Endothelial cell of umbilical vein (primary cell): ENCODE measurements around the gene CYFIP2. TPM values are rescaled to one million over a fixed set of nuclear protein-coding genes. Genes with fewer than 3 reads are reported as not detected.

Experiments used
- BruUV-seq: library from RNA; stranded (reverse); fragments of 400-500 nt; replicated peaks from 2 replicates; lab custom pipeline; 2021; lab: Mats Ljungman, UMichigan
- CTCF ChIA-PET: fragments of 300-600, 350-600 bp; sonication (Branson Sonifier 250); formaldehyde crosslinking; loops from one replicate; lab custom pipeline; 2021; ENCODE audit warnings: antibody characterized with exemption, inconsistent platforms; lab: Charles Lee
- POLR2A ChIA-PET: fragments of 300-600, 350-600 bp; sonication (Branson Sonifier 250); formaldehyde crosslinking; loops from one replicate; lab custom pipeline; 2021; ENCODE audit warnings: antibody characterized with exemption, inconsistent platforms; lab: Charles Lee
- DNase-seq: peaks from one replicate; pipeline ENCODE4 v3.0.0-alpha.2; 2011; ENCODE audit warnings: low read depth, low spot score
- FAIRE-seq: peaks from 2 replicates; lab custom pipeline; 2011; peaks lifted over from hg19 to GRCh38; lab: Jason Lieb, UNC
- H2AFZ ChIP-seq: 2 replicates; pipeline ENCODE4 v1.6.0; 2012; ENCODE audit warnings: low read depth, low read length, control low read depth, inconsistent platforms
- H3K27ac ChIP-seq: 2 replicates; pipeline ENCODE4 v1.5.1; 2011; ENCODE audit warnings: low read depth, mild to moderate bottlenecking, control low read depth, low read length, moderate library complexity; ENCODE audit not compliant: insufficient read depth
- H3K27me3 ChIP-seq, 2 experiments: 2 replicates each; pipeline versions ENCODE4 v1.6.0 to v1.6.1; 2011; ENCODE audit warnings: low read length in 2 of 2, mixed read lengths in 1 of 2; ENCODE audit not compliant: control insufficient read depth in 2 of 2, insufficient read depth in 2 of 2
- H3K36me3 ChIP-seq, 2 experiments: 2 replicates in 1 of 2; 3 replicates in 1 of 2; pipeline ENCODE4 v1.5.1; 2011; ENCODE audit warnings: low read length in 2 of 2, mild to moderate bottlenecking in 1 of 2, moderate library complexity in 1 of 2; ENCODE audit not compliant: control insufficient read depth in 2 of 2, insufficient read depth in 2 of 2; ENCODE audit errors: extremely low read depth in 1 of 2
- H3K4me1 ChIP-seq: 3 replicates; pipeline ENCODE4 v1.5.1; 2011; ENCODE audit warnings: mild to moderate bottlenecking, low read length; ENCODE audit not compliant: control insufficient read depth, insufficient read depth; ENCODE audit errors: extremely low read depth
- H3K4me2 ChIP-seq: 2 replicates; pipeline ENCODE4 v1.6.1; 2011; ENCODE audit warnings: low read length, control low read depth, mixed read lengths; ENCODE audit not compliant: insufficient read depth
- H3K4me3 ChIP-seq, 3 experiments: fragments of 200-600 bp in 1 of 3; sonication (generic), shearing (Covaris generic) in 1 of 3; replicated peaks in 1 of 3; 2 replicates each; pipeline ENCODE4 v1.5.1; 2011 to 2016; ENCODE audit warnings: control low read depth in 3 of 3, low read length in 3 of 3, mild to moderate bottlenecking in 2 of 3, inconsistent platforms in 1 of 3, low read depth in 1 of 3, moderate library complexity in 1 of 3; ENCODE audit not compliant: insufficient read depth in 1 of 3
- H3K79me2 ChIP-seq: 2 replicates; pipeline ENCODE4 v1.6.0; 2012; ENCODE audit warnings: low read length, inconsistent platforms; ENCODE audit not compliant: control insufficient read depth, insufficient read depth
- H3K9ac ChIP-seq: replicated peaks from 2 replicates; pipeline ENCODE3; 2011; ENCODE audit warnings: low read length, control low read depth; ENCODE audit not compliant: insufficient read depth; ENCODE audit errors: extremely low read depth
- H3K9me1 ChIP-seq: replicated peaks from 3 replicates; pipeline ENCODE4 v1.6.0; 2011; ENCODE audit warnings: mild to moderate bottlenecking, low read length; ENCODE audit not compliant: control insufficient read depth, insufficient read depth; ENCODE audit errors: extremely low read depth
- H3K9me3 ChIP-seq: replicated peaks from 2 replicates; pipeline ENCODE4 v1.5.1; 2012; ENCODE audit warnings: low read length, inconsistent platforms; ENCODE audit not compliant: control insufficient read depth, insufficient read depth
- H4K20me1 ChIP-seq: replicated peaks from 2 replicates; pipeline ENCODE3; 2011; ENCODE audit warnings: mild to moderate bottlenecking, low read length; ENCODE audit not compliant: control insufficient read depth, insufficient read depth; ENCODE audit errors: extremely low read depth
- EZH2 ChIP-seq: IDR thresholded peaks from 2 replicates; pipeline ENCODE4 v1.6.1; 2012; ENCODE audit warnings: borderline replicate concordance, low read depth, mild to moderate bottlenecking, moderate library complexity, low read length, inconsistent platforms; ENCODE audit not compliant: severe bottlenecking
- FOS ChIP-seq: IDR thresholded peaks from 2 replicates; pipeline ENCODE4 v1.6.1; 2011; ENCODE audit warnings: mild to moderate bottlenecking, low read length, moderate library complexity, borderline replicate concordance; ENCODE audit not compliant: insufficient read depth
- GATA2 ChIP-seq: IDR thresholded peaks from 2 replicates; pipeline ENCODE4 v1.7.0; 2011; ENCODE audit warnings: low read depth, mild to moderate bottlenecking, moderate library complexity, mixed read lengths, low read length; ENCODE audit not compliant: insufficient read length, insufficient read depth
- JUN ChIP-seq: IDR thresholded peaks from 2 replicates; pipeline ENCODE4 v1.6.1; 2011; ENCODE audit warnings: borderline replicate concordance, low read depth; ENCODE audit not compliant: insufficient read length, insufficient read depth
- MYC ChIP-seq: IDR thresholded peaks from one replicate; pipeline ENCODE4 v1.6.1; 2011; ENCODE audit warnings: mild to moderate bottlenecking, low read depth, low read length
- POLR2A ChIP-seq: IDR thresholded peaks from 2 replicates; pipeline ENCODE4 v1.6.1; 2012; ENCODE audit warnings: low read depth, mild to moderate bottlenecking, control low read depth, low read length
- POLR2AphosphoS5 ChIP-seq: IDR thresholded peaks from 2 replicates; pipeline ENCODE4 v1.6.1; 2012; ENCODE audit warnings: low read depth, mild to moderate bottlenecking, control low read depth, low read length, moderate library complexity; ENCODE audit not compliant: insufficient read depth
- dilution Hi-C: fragments of 300-500 bp; cut with MboI; formaldehyde crosslinking; loops from one replicate; pipeline ENCODE4 v1.15.0; 2019; ENCODE audit warnings: low sequenced_read_pairs; ENCODE audit not compliant: extremely low pct_ligation_motif_present
- intact Hi-C: fragments of 100-400 bp; cut with micrococcal nuclease; formaldehyde crosslinking; loops from one replicate; pipeline ENCODE4 v1.10.0; 2022
- polyA plus RNA-seq, 4 experiments: library from polyadenylated mRNA; depleted of rRNA in 3 of 4; stranded (reverse) in 3 of 4; unstranded in 1 of 4; fragments of >200 nt; gene quantifications; 2 replicates each; pipeline versions ENCODE4 v1.2.1 to v1.2.3, GENCODE V29; 2011 to 2012; ENCODE audit warnings: missing spikeins in 1 of 4
- total RNA-seq: library from RNA; stranded (reverse); gene quantifications from 2 replicates; pipeline ENCODE4 v1.2.3, GENCODE V29; 2021
- TF ChIP-seq, protein P1 (sequence below): IDR thresholded peaks from 2 replicates; pipeline ENCODE4 v1.6.1; 2011; ENCODE audit not compliant: insufficient read depth, insufficient read length
- TF ChIP-seq, protein P2 (sequence below), 2 donors: IDR thresholded peaks; 1 replicate in 1 of 2; 2 replicates in 1 of 2; pipeline ENCODE4 v1.5.1; 2011; ENCODE audit warnings: low read length in 2 of 2, mild to moderate bottlenecking in 2 of 2, moderate library complexity in 2 of 2, control low read depth in 1 of 2, inconsistent platforms in 1 of 2, low read depth in 1 of 2; ENCODE audit not compliant: insufficient read depth in 1 of 2; ENCODE audit errors: extremely low read depth in 1 of 2

The CYFIP2 gene
- total and polyA plus RNA-seq, 2 donors (not counting 3 experiments of a cell fraction or from before 2014, with no cell fraction given): 9.2 to 22.4 TPM

DNA sequence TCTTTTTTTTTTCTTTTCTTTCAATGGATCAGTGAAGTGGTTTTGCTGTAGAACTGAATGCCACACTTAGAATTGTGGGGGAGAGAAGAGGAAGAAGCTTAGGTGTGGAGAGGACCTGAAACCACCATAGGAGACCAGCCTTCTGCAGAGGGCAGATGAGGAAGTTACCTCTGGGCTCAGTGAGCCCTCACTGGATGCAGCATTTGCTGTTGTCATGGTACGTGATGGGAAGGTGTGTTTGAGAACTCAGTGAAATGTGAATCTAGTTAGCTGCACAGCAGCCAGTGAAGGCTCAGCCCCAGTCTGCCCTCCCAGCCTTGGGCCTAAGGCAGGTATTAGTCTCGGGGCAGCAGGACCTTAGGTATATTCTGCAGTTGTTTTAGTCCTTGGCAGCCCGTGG, 17.5 kb downstream of the CYFIP2 start:
- no peak overlapping the region for H3K4me2 ChIP-seq
- no peaks in the 10 kb centered on the region for H4K20me1 ChIP-seq
- dilution Hi-C loops (no loop called here), intact Hi-C loops (no loop called here)
- no peak overlapping the region for H3K27ac ChIP-seq
- no peaks in the 10 kb centered on the region for H3K27me3 ChIP-seq
- no peaks in the 10 kb centered on the region for H3K36me3 ChIP-seq
- no peak overlapping the region for H2AFZ ChIP-seq
- BruUV-seq: no TSS peak
- FAIRE-seq (no peak), DNase-seq (no peak)
- no peaks in the 10 kb centered on the region for H3K79me2 ChIP-seq
- no peaks in the 10 kb centered on the region for H3K4me1 ChIP-seq
- ChIA-PET POLR2A (no interaction called here), CTCF (interaction anchor here (1.0 kb wide), 1 partner anchor 30 kb away, joined by 3 read pairs; no protein-coding TSS in a partner anchor)
- no peaks in the 10 kb centered on the region for H3K9me1 ChIP-seq
- TF ChIP-seq, protein P1, sequence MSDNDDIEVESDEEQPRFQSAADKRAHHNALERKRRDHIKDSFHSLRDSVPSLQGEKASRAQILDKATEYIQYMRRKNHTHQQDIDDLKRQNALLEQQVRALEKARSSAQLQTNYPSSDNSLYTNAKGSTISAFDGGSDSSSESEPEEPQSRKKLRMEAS: no peak
- TF ChIP-seq JUN (no peak), POLR2A (no peak), FOS (no peak), EZH2 (no peak), MYC (no peak), GATA2 (no peak), POLR2AphosphoS5 (no peak)
- TF ChIP-seq, protein P2, sequence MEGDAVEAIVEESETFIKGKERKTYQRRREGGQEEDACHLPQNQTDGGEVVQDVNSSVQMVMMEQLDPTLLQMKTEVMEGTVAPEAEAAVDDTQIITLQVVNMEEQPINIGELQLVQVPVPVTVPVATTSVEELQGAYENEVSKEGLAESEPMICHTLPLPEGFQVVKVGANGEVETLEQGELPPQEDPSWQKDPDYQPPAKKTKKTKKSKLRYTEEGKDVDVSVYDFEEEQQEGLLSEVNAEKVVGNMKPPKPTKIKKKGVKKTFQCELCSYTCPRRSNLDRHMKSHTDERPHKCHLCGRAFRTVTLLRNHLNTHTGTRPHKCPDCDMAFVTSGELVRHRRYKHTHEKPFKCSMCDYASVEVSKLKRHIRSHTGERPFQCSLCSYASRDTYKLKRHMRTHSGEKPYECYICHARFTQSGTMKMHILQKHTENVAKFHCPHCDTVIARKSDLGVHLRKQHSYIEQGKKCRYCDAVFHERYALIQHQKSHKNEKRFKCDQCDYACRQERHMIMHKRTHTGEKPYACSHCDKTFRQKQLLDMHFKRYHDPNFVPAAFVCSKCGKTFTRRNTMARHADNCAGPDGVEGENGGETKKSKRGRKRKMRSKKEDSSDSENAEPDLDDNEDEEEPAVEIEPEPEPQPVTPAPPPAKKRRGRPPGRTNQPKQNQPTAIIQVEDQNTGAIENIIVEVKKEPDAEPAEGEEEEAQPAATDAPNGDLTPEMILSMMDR (IDR thresholded peaks at IDR 0.05; ENCODE audit: extremely low read depth in 1 of 2, insufficient read depth in 1 of 2, low read depth in 1 of 2, low read length in 2 of 2): no peak
- H3K9ac ChIP-seq: no peak overlapping the region
- H3K9me3 ChIP-seq: no peaks in the 10 kb centered on the region
- H3K4me3 ChIP-seq: no peak overlapping the region
